CD4-positive, alpha-beta memory T cell (primary cell): ENCODE measurements around the gene EHD4. TPM values are rescaled to one million over a fixed set of nuclear protein-coding genes. Genes with fewer than 3 reads are reported as not detected.
A peak's percentile ranks its signal among the peaks of the same experiment; 100 is the strongest.

Source experiments
- CTCF ChIA-PET: fragments of 350-600 bp; sonication (Branson Sonifier 250); formaldehyde crosslinking; loops from one replicate; lab custom pipeline; 2021; ENCODE audit warnings: inconsistent platforms; ENCODE audit not compliant: partially characterized antibody; lab: Charles Lee
- POLR2A ChIA-PET: fragments of 350-600 bp; sonication (Branson Sonifier 250); formaldehyde crosslinking; loops from one replicate; lab custom pipeline; 2021; ENCODE audit not compliant: partially characterized antibody; lab: Charles Lee
- DNase-seq, 5 donors: peaks; one replicate each; pipeline versions ENCODE4 v3.0.0 to v3.0.0-alpha.2; 2020 to 2022; ENCODE audit warnings: mixed read lengths in 1 of 5
- H3K27ac ChIP-seq: one replicate; pipeline ENCODE4 v1.7.0; 2013; ENCODE audit warnings: low read depth, low read length
- H3K27me3 ChIP-seq: 2 replicates; pipeline ENCODE4 v1.7.0; 2013; ENCODE audit warnings: mild to moderate bottlenecking, low read length, moderate library complexity; ENCODE audit not compliant: insufficient read depth
- H3K36me3 ChIP-seq: 2 replicates; pipeline ENCODE4 v1.7.0; 2013; ENCODE audit warnings: mild to moderate bottlenecking, low read length, moderate library complexity; ENCODE audit not compliant: insufficient read depth
- H3K4me1 ChIP-seq: 2 replicates; pipeline ENCODE4 v1.7.0; 2013; ENCODE audit warnings: mild to moderate bottlenecking, low read length, moderate library complexity; ENCODE audit not compliant: insufficient read depth
- H3K4me3 ChIP-seq, 2 donors: one replicate each; pipeline ENCODE4 v1.7.0; 2013; ENCODE audit warnings: low read length in 2 of 2, mild to moderate bottlenecking in 1 of 2
- H3K9me3 ChIP-seq, 2 donors: one replicate each; pipeline ENCODE4 v1.7.0; 2013; ENCODE audit warnings: low read length in 2 of 2, control low read depth in 1 of 2; ENCODE audit not compliant: control insufficient read depth in 1 of 2
- H3K27ac Mint-ChIP-seq, 7 donors: one replicate each; pipeline ENCODE4 v1.8.0; 2020 to 2021; ENCODE audit warnings: mixed read lengths in 7 of 7, mild to moderate bottlenecking in 6 of 7, inconsistent platforms in 3 of 7, moderate library complexity in 3 of 7
- H3K27me3 Mint-ChIP-seq, 2 donors: one replicate each; pipeline ENCODE4 v1.8.0; 2020 to 2021; ENCODE audit warnings: mixed read lengths in 2 of 2
- H3K36me3 Mint-ChIP-seq, 2 donors: one replicate each; pipeline ENCODE4 v1.8.0; 2020 to 2021; ENCODE audit warnings: mixed read lengths in 2 of 2, inconsistent platforms in 1 of 2, mild to moderate bottlenecking in 1 of 2
- H3K4me1 Mint-ChIP-seq, 4 donors: one replicate each; pipeline ENCODE4 v1.8.0; 2020 to 2021; ENCODE audit warnings: mixed read lengths in 4 of 4, mild to moderate bottlenecking in 1 of 4
- H3K4me3 Mint-ChIP-seq, 8 donors: one replicate each; pipeline ENCODE4 v1.8.0; 2020 to 2021; ENCODE audit warnings: mixed read lengths in 8 of 8, mild to moderate bottlenecking in 7 of 8, moderate library complexity in 6 of 8, inconsistent platforms in 3 of 8
- H3K9me3 Mint-ChIP-seq, 8 donors: one replicate each; pipeline ENCODE4 v1.8.0; 2020 to 2021; ENCODE audit warnings: mixed read lengths in 8 of 8, mild to moderate bottlenecking in 5 of 8, inconsistent platforms in 3 of 8, moderate library complexity in 1 of 8
- intact Hi-C: fragments of 100-400 bp; cut with micrococcal nuclease; formaldehyde crosslinking; loops from one replicate; pipeline ENCODE4 v1.15.1; 2023
- polyA plus RNA-seq, 2 donors: library from polyadenylated mRNA; unstranded; fragments of 300-500 nt; fragmentation: Illumina TruSeq; gene quantifications; one replicate each; pipeline ENCODE4 v1.2.3, GENCODE V29; 2021
- total RNA-seq, 2 experiments: library from RNA; stranded (reverse); gene quantifications; one replicate each; pipeline ENCODE4 v1.2.3, GENCODE V29; 2021

The EHD4 gene
- total and polyA plus RNA-seq, 4 experiments from 2014 or later, result 13.9 to 16.4 (median 15.4) TPM

DNA sequence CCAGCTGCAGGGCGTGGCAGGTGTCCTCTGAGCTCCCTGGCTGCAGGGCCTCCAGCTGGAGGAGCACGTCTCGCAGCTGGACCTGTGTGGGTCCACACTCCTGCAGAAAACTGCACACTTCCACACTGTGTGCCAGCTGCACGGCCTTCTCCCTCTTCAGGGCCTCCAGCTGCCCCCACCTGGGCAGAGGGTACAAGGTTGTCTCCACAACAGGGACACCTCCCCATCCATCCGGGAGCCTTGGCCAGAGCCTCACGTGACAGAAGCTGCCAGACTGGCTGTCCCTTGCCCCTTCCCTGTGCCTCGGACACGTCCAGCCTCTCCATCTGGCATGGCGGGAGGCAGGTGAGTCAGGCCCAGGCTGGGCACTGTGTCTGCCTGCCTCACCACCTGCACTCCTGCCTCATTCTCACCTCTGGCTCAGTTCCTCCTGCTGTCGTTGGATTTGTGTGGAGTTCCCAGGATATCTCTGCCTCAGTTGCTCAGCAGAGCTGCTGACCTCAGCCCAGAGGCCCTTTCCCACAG, 93.0 kb downstream of the EHD4 start:
- H3K9me3 ChIP-seq, result no peaks in the 10 kb centered on the region
- H3K27me3 ChIP-seq, result no peaks in the 10 kb centered on the region
- DNase-seq, result no peak
- Mint-ChIP-seq H3K9me3 (no peaks in the 10 kb centered on the region), H3K4me3 (no peak overlapping the region), H3K27me3 (peaks cover 0 to 10% of the 10 kb centered on the region in 2 donors), H3K4me1 (peaks cover 0 to 13% (median 7%) of the 10 kb centered on the region in 4 donors), H3K27ac (no peak overlapping the region), H3K36me3 (no peaks in the 10 kb centered on the region)
- ChIA-PET POLR2A (interaction anchor here (2.9 kb wide), 1 partner anchor 14 kb away, joined by 8 read pairs; no protein-coding TSS in a partner anchor), CTCF (no interaction called here)
- no peak overlapping the region for H3K4me3 ChIP-seq
- H3K4me1 ChIP-seq, result peaks cover 3% of the 10 kb centered on the region
- intact Hi-C loops, result no loop called here
- no peaks in the 10 kb centered on the region for H3K36me3 ChIP-seq
- H3K27ac ChIP-seq, result no peak overlapping the region

DNA sequence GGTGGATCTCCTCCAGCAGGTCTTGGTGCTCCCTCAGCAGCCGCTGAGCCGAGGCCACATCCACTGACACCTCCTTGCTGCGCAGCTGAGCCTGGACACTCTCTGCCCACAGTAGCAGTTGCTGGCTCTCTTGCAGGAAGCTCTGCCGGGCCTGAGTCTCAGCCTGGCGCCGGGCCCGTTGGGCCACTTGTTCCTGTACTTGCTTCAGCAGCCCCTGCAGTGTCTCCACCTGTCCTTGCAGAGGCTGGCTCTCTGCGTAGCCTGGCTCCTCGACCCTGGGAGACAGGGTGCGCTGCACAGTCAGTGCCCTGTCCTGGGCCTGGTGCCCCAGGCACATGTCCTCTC, 94.0 kb downstream of the EHD4 start:
- peaks cover 3% of the 10 kb centered on the region for H3K4me1 ChIP-seq
- H3K27me3 ChIP-seq, result no peaks in the 10 kb centered on the region
- intact Hi-C loops, result no loop called here
- no peaks in the 10 kb centered on the region for H3K9me3 ChIP-seq
- Mint-ChIP-seq H3K27me3 (peaks cover 0 to 10% of the 10 kb centered on the region in 2 donors), H3K9me3 (peaks cover 0 to 2% (median 0%) of the 10 kb centered on the region in 8 donors), H3K4me1 (peaks cover 0 to 13% (median 6%) of the 10 kb centered on the region in 4 donors), H3K4me3 (no peak overlapping the region), H3K27ac (peak overlapping the region in 1 of 7 donors; percentile 3), H3K36me3 (no peaks in the 10 kb centered on the region)
- no peaks in the 10 kb centered on the region for H3K36me3 ChIP-seq
- POLR2A ChIA-PET, result no interaction called here
- no peak overlapping the region for H3K27ac ChIP-seq
- H3K4me3 ChIP-seq, result no peak overlapping the region
- no peak for DNase-seq
- CTCF ChIA-PET, result no interaction called here

DNA sequence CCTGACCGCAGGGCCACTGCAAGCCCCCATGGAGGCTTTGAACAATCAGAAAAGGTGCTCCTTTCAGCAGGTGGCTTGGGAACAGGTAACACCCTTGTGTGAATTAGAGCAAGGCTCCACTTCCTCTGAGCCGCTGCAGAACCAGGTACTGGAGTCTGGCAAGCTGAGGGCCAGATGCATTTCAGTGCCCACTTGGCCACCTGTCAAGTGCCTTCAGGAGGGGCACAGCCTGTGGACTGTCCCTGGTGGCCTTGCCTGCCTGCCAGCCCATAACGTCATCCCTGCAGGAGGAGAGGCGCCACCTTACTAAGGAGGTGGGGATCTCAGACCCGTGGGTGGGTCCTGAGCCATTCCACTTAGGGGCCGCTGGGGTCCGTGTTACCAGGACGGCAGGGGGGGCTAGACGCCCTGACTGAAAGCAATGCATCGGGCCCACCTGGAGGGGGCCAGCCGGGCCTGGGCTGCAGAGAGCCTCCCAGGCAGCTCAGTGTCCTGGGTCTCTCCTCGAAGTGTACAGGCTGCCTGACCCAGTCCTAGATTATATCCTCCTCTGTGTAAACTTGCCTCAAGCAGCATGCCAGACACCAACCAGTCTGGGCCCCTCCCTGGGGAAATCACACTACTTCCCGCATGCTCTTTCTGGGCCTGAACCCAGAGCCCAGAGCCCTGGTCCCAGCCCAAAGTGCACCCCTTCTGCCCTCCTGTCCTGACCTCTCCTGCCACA, 94.6 kb downstream of the EHD4 start:
- peaks cover 0 to 10% of the 10 kb centered on the region in 2 donors for H3K27me3 Mint-ChIP-seq
- no peaks in the 10 kb centered on the region for H3K9me3 ChIP-seq
- H3K4me3 Mint-ChIP-seq, result no peak overlapping the region
- intact Hi-C loops, result no loop called here
- ChIA-PET POLR2A (no interaction called here), CTCF (no interaction called here)
- DNase-seq, result no peak
- H3K27ac Mint-ChIP-seq, result peak overlapping the region in 1 of 7 donors; percentile 3
- peaks cover 0 to 11% (median 6%) of the 10 kb centered on the region in 4 donors for H3K4me1 Mint-ChIP-seq
- no peaks in the 10 kb centered on the region for H3K36me3 Mint-ChIP-seq
- peaks cover 3% of the 10 kb centered on the region for H3K4me1 ChIP-seq
- no peak overlapping the region for H3K4me3 ChIP-seq
- H3K36me3 ChIP-seq, result no peaks in the 10 kb centered on the region
- no peaks in the 10 kb centered on the region for H3K27me3 ChIP-seq
- H3K27ac ChIP-seq, result no peak overlapping the region
- peaks cover 0 to 2% (median 0%) of the 10 kb centered on the region in 8 donors for H3K9me3 Mint-ChIP-seq

DNA sequence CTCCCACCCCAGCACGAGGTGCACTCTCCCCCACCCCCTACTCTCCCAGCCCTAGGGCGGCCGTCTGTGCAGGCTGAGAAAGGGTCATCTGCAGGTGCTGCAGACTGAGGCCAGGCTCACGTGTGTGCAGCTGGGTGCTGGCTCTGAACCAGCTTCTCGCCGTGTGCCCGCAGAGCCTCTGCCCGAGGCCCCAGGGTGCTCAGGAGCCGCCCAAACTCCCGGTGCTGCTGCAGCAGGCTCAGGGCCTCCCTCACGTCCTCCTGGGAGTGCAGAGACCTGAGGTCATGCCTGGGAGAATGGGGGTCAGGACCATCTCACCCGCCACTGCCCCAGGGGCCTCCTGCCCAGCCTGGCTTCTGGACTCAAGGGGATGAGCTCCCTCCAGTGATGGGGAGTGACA, 95.7 kb downstream of the EHD4 start:
- no peaks in the 10 kb centered on the region for H3K27me3 ChIP-seq
- no peak overlapping the region for H3K4me3 ChIP-seq
- intact Hi-C loops, result no loop called here
- H3K4me1 ChIP-seq, result peaks cover 3% of the 10 kb centered on the region
- H3K36me3 ChIP-seq, result no peaks in the 10 kb centered on the region
- Mint-ChIP-seq H3K4me3 (no peak overlapping the region), H3K27me3 (peaks cover 0 to 10% of the 10 kb centered on the region in 2 donors), H3K27ac (no peak overlapping the region), H3K4me1 (peaks cover 0 to 8% (median 7%) of the 10 kb centered on the region in 4 donors), H3K36me3 (no peaks in the 10 kb centered on the region), H3K9me3 (peaks cover 0 to 2% (median 0%) of the 10 kb centered on the region in 8 donors)
- no peak overlapping the region for H3K27ac ChIP-seq
- H3K9me3 ChIP-seq, result no peaks in the 10 kb centered on the region
- CTCF ChIA-PET, result interaction anchor here (1.8 kb wide), 1 partner anchor 28 kb away, joined by 5 read pairs; no protein-coding TSS in a partner anchor
- DNase-seq, result no peak
- POLR2A ChIA-PET, result interaction anchor here (0.8 kb wide), 1 partner anchor 18 kb away, joined by 3 read pairs; no protein-coding TSS in a partner anchor

DNA sequence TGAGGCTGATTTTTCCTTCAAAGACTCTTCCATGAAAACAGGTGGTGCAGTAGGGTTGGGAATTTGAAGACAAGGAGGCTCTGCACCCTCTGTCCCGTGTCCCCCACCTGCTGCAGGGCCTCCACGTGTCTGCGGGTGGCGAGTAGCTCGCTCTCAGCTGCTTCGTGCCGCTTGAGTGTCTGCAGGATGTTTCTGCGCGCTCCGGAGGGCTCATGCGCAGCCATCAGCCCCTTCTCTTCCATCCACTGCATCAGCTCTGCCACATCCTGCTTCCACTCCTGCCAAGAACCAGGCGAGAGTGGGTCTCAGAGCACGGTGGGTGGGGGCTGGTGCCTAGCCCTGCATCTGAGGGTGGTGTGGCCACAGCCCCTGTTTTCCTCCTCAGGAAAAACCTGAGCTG, 96.3 kb downstream of the EHD4 start:
- Mint-ChIP-seq H3K27ac (no peak overlapping the region), H3K27me3 (peaks cover 0 to 5% of the 10 kb centered on the region in 2 donors), H3K9me3 (peaks cover 0 to 2% (median 0%) of the 10 kb centered on the region in 8 donors), H3K4me1 (peaks cover 3 to 4% (median 3%) of the 10 kb centered on the region in 4 donors), H3K36me3 (no peaks in the 10 kb centered on the region), H3K4me3 (no peak overlapping the region)
- Histone ChIP-seq H3K4me1 (peaks cover 2% of the 10 kb centered on the region), H3K9me3 (no peaks in the 10 kb centered on the region), H3K36me3 (no peaks in the 10 kb centered on the region), H3K27me3 (no peaks in the 10 kb centered on the region), H3K27ac (no peak overlapping the region), H3K4me3 (no peak overlapping the region)
- no peak for DNase-seq
- intact Hi-C loops, result no loop called here
- ChIA-PET CTCF (interaction anchor here (1.8 kb wide), 1 partner anchor 29 kb away, joined by 5 read pairs; no protein-coding TSS in a partner anchor), POLR2A (interaction anchor here (1.1 to 1.2 kb wide), 2 partner anchors 23 to 24 kb away, joined by 3 to 4 read pairs; no protein-coding TSS in a partner anchor)

DNA sequence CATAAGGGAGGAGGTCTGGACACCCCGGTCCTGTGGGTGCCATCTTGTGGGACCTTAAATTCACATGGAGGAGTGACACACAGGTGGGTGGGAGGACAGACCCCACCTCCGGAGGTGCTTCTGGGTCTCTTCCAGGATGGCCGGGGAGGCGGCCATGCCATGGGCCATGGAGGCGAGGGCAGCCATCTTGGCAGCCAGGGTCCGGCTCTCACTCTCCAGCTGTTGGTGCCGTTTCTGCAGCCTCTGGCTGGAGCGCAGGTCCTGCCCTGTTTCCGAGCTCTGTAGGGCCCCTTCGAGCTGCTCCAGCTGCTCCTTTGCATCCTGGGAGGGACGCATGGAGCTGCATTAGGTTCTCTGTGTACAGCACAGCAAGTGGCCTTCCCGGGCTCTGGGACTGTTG, 97.6 kb downstream of the EHD4 start:
- intact Hi-C loops, result no loop called here
- CTCF ChIA-PET, result interaction anchor here (1.8 kb wide), 1 partner anchor 30 kb away, joined by 5 read pairs; no protein-coding TSS in a partner anchor
- no peaks in the 10 kb centered on the region for H3K27me3 ChIP-seq
- no peak overlapping the region for H3K4me3 Mint-ChIP-seq
- POLR2A ChIA-PET, result interaction anchor here (1.2 kb wide), 1 partner anchor 23 kb away, joined by 3 read pairs; no protein-coding TSS in a partner anchor
- peaks cover 0 to under 1% of the 10 kb centered on the region in 2 donors for H3K27me3 Mint-ChIP-seq
- H3K27ac Mint-ChIP-seq, result no peak overlapping the region
- no peaks in the 10 kb centered on the region for H3K36me3 ChIP-seq
- H3K36me3 Mint-ChIP-seq, result no peaks in the 10 kb centered on the region
- peaks cover 8 to 10% (median 9%) of the 10 kb centered on the region in 4 donors for H3K4me1 Mint-ChIP-seq
- H3K9me3 ChIP-seq, result no peaks in the 10 kb centered on the region
- H3K27ac ChIP-seq, result no peak overlapping the region
- no peak for DNase-seq
- peaks cover 11% of the 10 kb centered on the region for H3K4me1 ChIP-seq
- no peak overlapping the region for H3K4me3 ChIP-seq
- H3K9me3 Mint-ChIP-seq, result peaks cover 0 to 2% (median 0%) of the 10 kb centered on the region in 8 donors

DNA sequence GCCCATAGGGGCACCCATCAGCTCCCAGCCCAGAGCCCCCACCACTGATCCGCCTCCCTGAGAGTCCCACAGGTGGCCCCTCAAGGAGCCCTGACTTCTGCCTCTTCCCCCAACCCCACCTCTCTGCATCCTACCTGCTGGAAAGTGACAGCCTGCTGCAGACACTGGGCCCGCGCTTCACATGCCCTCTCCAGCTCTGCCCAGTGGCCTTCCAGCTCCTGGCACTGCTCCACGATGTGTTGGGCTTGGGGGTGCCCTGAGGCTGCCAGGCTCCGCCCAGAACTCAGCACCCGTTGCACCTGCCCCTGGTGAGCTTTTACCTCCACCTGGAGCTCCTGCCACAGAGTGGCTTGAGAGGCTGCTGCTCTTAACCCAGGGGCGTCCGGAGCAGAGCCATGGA, 98.6 kb downstream of the EHD4 start:
- Mint-ChIP-seq H3K27ac (no peak overlapping the region), H3K4me1 (peaks cover 8 to 10% (median 9%) of the 10 kb centered on the region in 4 donors), H3K27me3 (no peaks in the 10 kb centered on the region), H3K4me3 (no peak overlapping the region), H3K36me3 (no peaks in the 10 kb centered on the region), H3K9me3 (peaks cover 0 to 2% (median 0%) of the 10 kb centered on the region in 8 donors)
- no peaks in the 10 kb centered on the region for H3K9me3 ChIP-seq
- H3K4me1 ChIP-seq, result peaks cover 11% of the 10 kb centered on the region
- no peaks in the 10 kb centered on the region for H3K36me3 ChIP-seq
- no peak overlapping the region for H3K4me3 ChIP-seq
- no peaks in the 10 kb centered on the region for H3K27me3 ChIP-seq
- CTCF ChIA-PET, result interaction anchor here (0.9 kb wide), 1 partner anchor 100 kb away, joined by 3 read pairs; the partner anchor contains the start of gene MAPKBP1
- POLR2A ChIA-PET, result no interaction called here
- intact Hi-C loops, result no loop called here
- DNase-seq, result no peak
- H3K27ac ChIP-seq, result no peak overlapping the region
